Measurements from ENCODE around the gene CPEB3. TPM values are rescaled to one million over a fixed set of nuclear protein-coding genes. Genes with fewer than 3 reads are reported as not detected.
"Not testable (repeated sequence)": the region's sequence is repeated elsewhere in the genome, so short reads cannot be mapped to it uniquely, and the experiment has no call there.

The CPEB3 gene
- total RNA-seq, 1 donor from 2014 or later = 2.7 TPM

DNA sequence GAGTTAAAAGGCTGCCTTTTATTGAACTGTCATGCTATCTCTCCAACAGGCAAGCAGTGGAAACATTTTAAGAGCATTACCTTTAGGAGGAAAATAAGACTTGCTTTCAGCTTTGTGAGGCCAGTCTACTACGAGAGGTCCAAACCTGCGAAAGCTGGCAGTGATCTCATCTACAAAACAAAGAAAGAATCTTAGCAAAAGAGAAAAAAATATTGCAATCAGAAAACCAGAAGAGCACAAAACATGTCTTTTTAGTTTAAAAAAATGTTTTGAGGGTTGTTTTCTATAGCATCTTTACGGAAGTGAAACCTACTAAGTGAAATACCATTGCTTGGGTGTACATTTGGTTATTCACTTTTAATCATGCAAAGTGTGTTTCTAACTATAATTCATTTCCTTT, 147.9 kb downstream of the CPEB3 start:
- H3K27ac Mint-ChIP-seq = no peak overlapping the region
- H3K9me3 Mint-ChIP-seq = no peaks in the 10 kb centered on the region
- no peak for DNase-seq (ENCODE audit: low spot score)
- no peak overlapping the region for H3K4me3 Mint-ChIP-seq
- H3K27me3 Mint-ChIP-seq (ENCODE audit: insufficient read depth) = no peaks in the 10 kb centered on the region
- H3K4me1 Mint-ChIP-seq (ENCODE audit: low read depth) = no peaks in the 10 kb centered on the region
- peaks cover 12% of the 10 kb centered on the region for H3K36me3 Mint-ChIP-seq (ENCODE audit: low read depth)
- intact Hi-C loops (cut with micrococcal nuclease) = no loop called here

DNA sequence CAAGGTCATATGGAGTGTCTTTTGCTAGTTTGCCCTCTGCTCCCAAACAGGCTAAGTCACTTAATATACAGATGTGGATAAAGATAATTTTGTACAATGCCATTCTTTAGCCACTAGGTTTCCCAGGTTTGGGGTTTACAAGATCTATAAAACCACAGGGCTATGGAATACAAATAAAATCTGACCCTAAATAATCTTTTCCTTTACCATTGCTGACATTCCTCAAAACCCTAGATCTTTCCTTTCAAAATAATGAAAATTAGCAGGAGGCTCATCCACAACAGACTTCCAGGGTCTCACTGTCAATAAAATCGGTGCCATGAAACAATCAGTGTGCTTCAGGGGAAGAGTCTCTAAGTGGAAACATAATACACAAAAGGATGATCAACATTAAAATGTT, 148.4 kb downstream of the CPEB3 start:
- Mint-ChIP-seq H3K36me3 (ENCODE audit: low read depth) (peaks cover 13% of the 10 kb centered on the region), H3K27me3 (ENCODE audit: insufficient read depth) (no peaks in the 10 kb centered on the region), H3K4me3 (no peak overlapping the region), H3K4me1 (ENCODE audit: low read depth) (no peaks in the 10 kb centered on the region), H3K27ac (no peak overlapping the region), H3K9me3 (no peaks in the 10 kb centered on the region)
- intact Hi-C loops (cut with micrococcal nuclease) = no loop called here
- DNase-seq (ENCODE audit: low spot score) = no peak

DNA sequence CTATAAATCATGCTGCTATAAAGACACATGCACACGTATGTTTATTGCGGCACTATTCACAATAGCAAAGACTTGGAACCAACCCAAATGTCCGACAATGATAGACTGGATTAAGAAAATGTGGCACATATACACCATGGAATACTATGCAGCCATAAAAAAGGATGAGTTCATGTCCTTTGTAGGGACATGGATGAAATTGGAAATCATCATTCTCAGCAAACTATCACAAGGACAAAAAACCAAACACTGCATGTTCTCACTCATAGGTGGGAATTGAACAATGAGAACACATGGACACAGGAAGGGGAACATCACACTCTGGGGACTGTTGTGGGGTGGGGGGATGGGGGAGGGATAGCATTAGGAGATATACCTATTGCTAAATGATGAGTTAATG, 149.7 kb downstream of the CPEB3 start:
- H3K27me3 Mint-ChIP-seq (ENCODE audit: insufficient read depth); intact Hi-C loops (cut with micrococcal nuclease); DNase-seq (ENCODE audit: low spot score); H3K4me1 Mint-ChIP-seq (ENCODE audit: low read depth); H3K27ac Mint-ChIP-seq; H3K4me3 Mint-ChIP-seq; H3K9me3 Mint-ChIP-seq: not testable (repeated sequence)
- peaks cover 13% of the 10 kb centered on the region for H3K36me3 Mint-ChIP-seq (ENCODE audit: low read depth)

DNA sequence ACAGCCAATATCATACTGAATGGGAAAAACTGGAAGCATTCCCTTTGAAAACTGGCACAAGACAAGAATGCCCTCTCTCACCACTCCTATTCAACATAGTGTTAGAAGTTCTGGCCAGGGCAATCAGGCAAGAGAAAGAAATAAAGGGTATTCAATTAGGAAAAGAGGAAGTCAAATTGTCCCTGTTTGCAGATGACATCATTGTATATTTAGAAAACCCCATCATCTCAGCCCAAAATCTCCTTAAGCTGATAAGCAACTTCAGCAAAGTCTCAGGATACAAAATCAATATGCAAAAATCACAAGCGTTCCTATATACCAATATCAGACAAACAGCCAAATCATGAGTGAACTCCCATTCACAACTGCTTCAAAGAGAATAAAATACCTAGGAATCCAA, 156.8 kb downstream of the CPEB3 start:
- H3K27ac Mint-ChIP-seq; H3K9me3 Mint-ChIP-seq; intact Hi-C loops (cut with micrococcal nuclease); DNase-seq (ENCODE audit: low spot score); H3K4me1 Mint-ChIP-seq (ENCODE audit: low read depth); H3K4me3 Mint-ChIP-seq; H3K27me3 Mint-ChIP-seq (ENCODE audit: insufficient read depth): not testable (repeated sequence)
- peaks cover 11% of the 10 kb centered on the region for H3K36me3 Mint-ChIP-seq (ENCODE audit: low read depth)

- peaks cover 4% of the 10 kb centered on the region for H3K27me3 Mint-ChIP-seq (ENCODE audit: insufficient read depth)
- H3K4me1 Mint-ChIP-seq (ENCODE audit: low read depth) = no peaks in the 10 kb centered on the region
- no peak for DNase-seq (ENCODE audit: low spot score)
- H3K27ac Mint-ChIP-seq = no peak overlapping the region
- H3K36me3 Mint-ChIP-seq (ENCODE audit: low read depth) = peaks cover 5% of the 10 kb centered on the region
- H3K4me3 Mint-ChIP-seq = no peak overlapping the region
- H3K9me3 Mint-ChIP-seq = no peaks in the 10 kb centered on the region
- intact Hi-C loops (cut with micrococcal nuclease) = no loop called here
Observed at GRCh38 chr10:92131275-92131820, 159.5 kb downstream of the CPEB3 start.

DNA sequence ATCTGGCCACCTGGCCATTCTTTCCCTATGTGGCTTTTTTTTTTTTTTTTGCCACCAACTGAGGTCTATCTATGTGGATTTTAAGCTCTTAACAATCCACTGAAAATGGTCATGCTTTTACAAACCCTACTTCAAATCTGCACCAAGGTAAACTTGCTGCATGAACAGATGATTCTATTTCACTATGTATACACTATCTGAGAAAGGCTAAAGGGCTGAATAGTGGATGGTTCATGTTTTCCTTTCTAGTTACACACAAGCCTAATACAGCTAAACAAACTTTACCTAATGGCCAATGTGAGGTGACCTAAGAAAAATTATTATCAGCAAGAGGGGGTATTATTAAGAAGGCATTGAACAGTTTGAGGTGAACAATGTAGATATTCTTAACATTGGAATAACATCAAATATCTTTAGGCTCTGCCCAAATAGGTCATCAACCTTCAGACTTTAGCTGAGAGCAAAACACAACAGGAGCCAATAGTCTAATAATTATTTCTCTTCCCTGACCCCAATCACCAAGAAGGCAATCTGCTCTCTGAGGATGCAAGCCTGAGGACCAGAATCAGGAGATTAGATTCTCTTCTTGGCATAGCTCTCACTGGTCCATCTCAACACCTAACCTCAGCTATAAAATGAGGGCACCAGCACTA, 160.1 kb downstream of the CPEB3 start:
- Mint-ChIP-seq H3K36me3 (ENCODE audit: low read depth) (peaks cover 5% of the 10 kb centered on the region), H3K27ac (no peak overlapping the region), H3K27me3 (ENCODE audit: insufficient read depth) (peaks cover 4% of the 10 kb centered on the region), H3K4me1 (ENCODE audit: low read depth) (no peaks in the 10 kb centered on the region), H3K9me3 (no peaks in the 10 kb centered on the region), H3K4me3 (no peak overlapping the region)
- no peak for DNase-seq (ENCODE audit: low spot score)
- intact Hi-C loops (cut with micrococcal nuclease) = no loop called here

GRCh38 chr10:92126100-92126650, 164.7 kb downstream of the CPEB3 start:
- peaks cover 1% of the 10 kb centered on the region for H3K36me3 Mint-ChIP-seq (ENCODE audit: low read depth)
- H3K4me1 Mint-ChIP-seq (ENCODE audit: low read depth) = no peaks in the 10 kb centered on the region
- peaks cover 3% of the 10 kb centered on the region for H3K27me3 Mint-ChIP-seq (ENCODE audit: insufficient read depth)
- DNase-seq (ENCODE audit: low spot score) = no peak
- no peak overlapping the region for H3K4me3 Mint-ChIP-seq
- H3K27ac Mint-ChIP-seq = no peak overlapping the region
- no peaks in the 10 kb centered on the region for H3K9me3 Mint-ChIP-seq
- intact Hi-C loops (cut with micrococcal nuclease) = no loop called here

DNA sequence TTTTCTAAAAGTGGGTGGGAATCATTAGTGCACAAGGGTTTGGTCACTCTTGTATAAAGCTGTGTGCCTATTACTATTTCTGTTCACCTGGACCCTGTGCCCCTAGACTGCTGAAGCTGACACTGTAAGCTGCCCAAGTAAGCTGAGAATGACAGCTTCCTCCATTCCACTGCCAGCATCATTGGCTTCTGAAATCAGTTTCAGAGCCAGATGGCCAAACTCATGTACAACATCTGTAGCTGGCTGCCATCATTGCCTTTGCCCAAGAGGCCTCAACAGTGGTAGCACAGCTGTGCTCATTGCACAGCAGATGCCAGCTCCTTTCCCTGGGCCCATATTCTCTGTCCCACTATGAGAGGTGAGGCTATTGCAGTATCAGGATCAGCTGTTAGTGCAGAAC, 165.7 kb downstream of the CPEB3 start:
- DNase-seq (ENCODE audit: low spot score) = no peak
- H3K4me1 Mint-ChIP-seq (ENCODE audit: low read depth) = no peaks in the 10 kb centered on the region
- H3K36me3 Mint-ChIP-seq (ENCODE audit: low read depth) = peaks cover 1% of the 10 kb centered on the region
- H3K27me3 Mint-ChIP-seq (ENCODE audit: insufficient read depth) = peaks cover 1% of the 10 kb centered on the region
- H3K27ac Mint-ChIP-seq = no peak overlapping the region
- intact Hi-C loops (cut with micrococcal nuclease) = no loop called here
- no peak overlapping the region for H3K4me3 Mint-ChIP-seq
- H3K9me3 Mint-ChIP-seq = no peaks in the 10 kb centered on the region

DNA sequence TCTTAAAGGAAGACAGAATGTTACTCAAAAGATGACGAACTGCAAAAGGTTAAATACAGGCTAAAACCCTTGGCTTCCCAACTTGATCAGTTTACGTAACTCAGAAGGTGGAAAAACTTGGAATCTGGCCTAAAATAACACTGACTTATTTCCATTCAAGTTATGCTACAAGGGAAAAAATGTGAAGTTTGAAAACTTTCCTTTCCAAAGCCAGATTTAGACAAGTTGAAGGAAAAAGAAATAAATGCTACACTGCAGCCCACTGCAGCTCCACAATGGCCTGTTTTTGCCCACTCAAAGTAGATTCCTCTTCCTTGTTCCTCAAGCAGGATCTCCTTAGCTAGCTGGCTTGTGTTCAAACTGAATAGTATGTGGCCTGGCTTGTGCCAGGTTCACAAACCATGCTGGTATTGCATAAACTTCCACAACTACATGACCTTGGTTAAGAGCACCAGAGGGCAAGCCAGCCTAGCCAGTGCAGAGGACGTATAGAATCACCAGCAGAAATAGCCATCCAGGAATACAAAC, 166.2 kb downstream of the CPEB3 start:
- Mint-ChIP-seq H3K36me3 (ENCODE audit: low read depth) (peaks cover 1% of the 10 kb centered on the region), H3K9me3 (no peaks in the 10 kb centered on the region), H3K4me3 (no peak overlapping the region), H3K27ac (no peak overlapping the region), H3K4me1 (ENCODE audit: low read depth) (no peaks in the 10 kb centered on the region), H3K27me3 (ENCODE audit: insufficient read depth) (no peaks in the 10 kb centered on the region)
- intact Hi-C loops (cut with micrococcal nuclease) = no loop called here
- DNase-seq (ENCODE audit: low spot score) = no peak

DNA sequence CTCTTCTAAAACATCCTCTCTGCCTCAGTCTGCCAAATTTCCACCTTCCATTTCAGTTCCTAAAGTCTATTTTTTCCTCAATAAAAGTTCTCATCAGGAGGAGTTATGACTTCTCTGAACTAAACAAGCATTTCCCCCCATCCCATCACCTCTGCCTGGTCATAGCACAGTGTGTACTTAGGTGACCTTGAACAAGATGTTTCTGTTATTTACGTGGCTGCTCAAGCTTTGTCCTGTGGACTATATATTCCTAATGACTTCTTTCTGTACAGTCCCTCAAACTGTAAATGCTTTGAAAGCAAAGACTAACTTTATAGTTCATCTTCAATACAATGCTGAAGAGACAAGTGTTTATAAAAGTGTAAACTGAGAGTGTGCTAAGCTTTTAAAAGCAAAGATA, 166.9 kb downstream of the CPEB3 start:
- Mint-ChIP-seq H3K4me3 (no peak overlapping the region), H3K36me3 (ENCODE audit: low read depth) (peaks cover under 1% of the 10 kb centered on the region), H3K9me3 (no peaks in the 10 kb centered on the region), H3K27me3 (ENCODE audit: insufficient read depth) (no peaks in the 10 kb centered on the region), H3K4me1 (ENCODE audit: low read depth) (no peaks in the 10 kb centered on the region), H3K27ac (no peak overlapping the region)
- intact Hi-C loops (cut with micrococcal nuclease) = no loop called here
- DNase-seq (ENCODE audit: low spot score) = no peak

- no peak for DNase-seq (ENCODE audit: low spot score)
Observed at GRCh38 chr10:92122941-92123450, 167.9 kb downstream of the CPEB3 start.

DNA sequence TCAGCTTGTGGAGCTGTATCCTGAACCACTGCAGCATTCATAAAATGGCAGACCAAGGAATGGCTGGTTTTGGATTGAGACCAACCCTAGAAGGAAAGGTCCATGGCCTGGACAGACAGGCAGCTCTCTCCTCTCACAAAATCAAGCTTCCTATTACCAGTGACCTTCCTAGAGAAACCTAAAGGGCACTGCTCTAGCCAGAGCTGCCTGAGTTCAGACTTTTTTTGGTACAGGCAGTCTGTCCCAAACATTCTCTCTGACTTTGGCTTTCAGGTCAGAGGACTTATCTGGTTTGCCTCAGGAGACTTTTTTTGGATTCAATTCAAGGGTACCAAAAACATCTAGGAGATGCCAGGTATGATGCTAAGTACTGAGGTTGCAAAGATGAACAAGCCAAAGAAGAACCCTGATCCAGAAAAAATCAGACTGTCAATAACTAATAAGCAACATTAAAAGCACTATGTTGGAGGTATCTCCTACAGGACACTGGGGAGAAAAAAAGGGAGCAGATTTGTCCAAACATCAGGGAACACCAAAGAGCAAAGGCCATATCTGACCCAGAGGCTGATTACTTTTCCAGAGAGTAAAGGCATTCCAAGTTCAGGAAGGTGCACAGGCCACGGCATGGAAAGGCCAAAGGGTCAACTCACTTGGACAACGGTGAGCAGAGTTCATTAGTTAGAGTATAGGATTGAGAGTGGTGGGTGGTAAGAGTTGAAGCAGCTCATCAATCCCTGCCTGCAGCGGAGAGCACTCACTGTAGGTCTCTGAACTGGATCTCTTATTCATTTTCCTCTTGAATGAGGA, 169.0 kb downstream of the CPEB3 start:
- no peak for DNase-seq (ENCODE audit: low spot score)
- Mint-ChIP-seq H3K9me3 (no peaks in the 10 kb centered on the region), H3K4me3 (no peak overlapping the region), H3K4me1 (ENCODE audit: low read depth) (no peaks in the 10 kb centered on the region), H3K27ac (no peak overlapping the region), H3K27me3 (ENCODE audit: insufficient read depth) (no peaks in the 10 kb centered on the region), H3K36me3 (ENCODE audit: low read depth) (no peaks in the 10 kb centered on the region)
- intact Hi-C loops (cut with micrococcal nuclease) = no loop called here

More at GRCh38 chr10:92122941-92123450, 167.9 kb downstream of the CPEB3 start:
- Mint-ChIP-seq H3K9me3 (no peaks in the 10 kb centered on the region), H3K27me3 (ENCODE audit: insufficient read depth) (no peaks in the 10 kb centered on the region), H3K27ac (no peak overlapping the region), H3K36me3 (ENCODE audit: low read depth) (no peaks in the 10 kb centered on the region), H3K4me3 (no peak overlapping the region), H3K4me1 (ENCODE audit: low read depth) (no peaks in the 10 kb centered on the region)
- intact Hi-C loops (cut with micrococcal nuclease) = no loop called here

- Mint-ChIP-seq H3K27ac (no peak overlapping the region), H3K9me3 (no peaks in the 10 kb centered on the region), H3K36me3 (ENCODE audit: low read depth) (no peaks in the 10 kb centered on the region), H3K27me3 (ENCODE audit: insufficient read depth) (no peaks in the 10 kb centered on the region), H3K4me3 (no peak overlapping the region), H3K4me1 (ENCODE audit: low read depth) (no peaks in the 10 kb centered on the region)
- DNase-seq (ENCODE audit: low spot score) = no peak
- intact Hi-C loops (cut with micrococcal nuclease) = no loop called here
Observed at GRCh38 chr10:92119340-92119739, 171.5 kb downstream of the CPEB3 start.
